HepG2 (cell line): ENCODE data around the gene NPBWR2. TPM values are rescaled to one million over a fixed set of nuclear protein-coding genes. Genes with fewer than 3 reads are reported as not detected.

Experiments
- ATAC-seq: fragments of 200-7000 bp; cut with Tn5 transposase; 3 replicates; pipeline ENCODE4 v1.9.1; 2020; ENCODE audit warnings: mild to moderate bottlenecking, moderate library complexity
- BruUV-seq: library from RNA; stranded (reverse); fragments of 400-500 nt; replicated peaks from 2 replicates; lab custom pipeline; 2021; lab: Mats Ljungman, UMichigan
- CTCF ChIA-PET: fragments of 300-600 bp; formaldehyde crosslinking; extraction: SDS; loops from one replicate; lab custom pipeline; 2021; ENCODE audit warnings: low total read pairs, inconsistent platforms, low intra/inter-chr PET ratio; lab: Yijun Ruan, JAX
- POLR2A ChIA-PET: fragments of 350-600 bp; sonication (Branson Sonifier 250); formaldehyde crosslinking; loops from one replicate; lab custom pipeline; 2020; ENCODE audit warnings: antibody characterized with exemption, inconsistent platforms; lab: Yijun Ruan, JAX
- DNase-seq: peaks from one replicate; pipeline ENCODE4 v3.0.0-alpha.2; 2015; ENCODE audit warnings: low spot score
- FAIRE-seq: peaks from 3 replicates; lab custom pipeline; 2011; peaks lifted over from hg19 to GRCh38; lab: Jason Lieb, UNC
- H2AFZ ChIP-seq: one replicate; pipeline ENCODE4 v1.6.1; 2011; ENCODE audit warnings: low read length, inconsistent platforms
- H3K27ac ChIP-seq: fragments of 300-600 bp; 3 replicates; pipeline ENCODE4 v1.8.0; 2011; ENCODE audit warnings: mixed run types, mild to moderate bottlenecking, mixed read lengths, low read length, inconsistent platforms; ENCODE audit not compliant: insufficient read depth; ENCODE audit errors: extremely low read length
- H3K27me3 ChIP-seq, 2 experiments: fragments of 200-600 bp in 1 of 2; 2 replicates in 1 of 2; 3 replicates in 1 of 2; pipeline versions ENCODE4 v1.6.0 to v1.8.0; 2011; ENCODE audit warnings: low read length in 2 of 2, mild to moderate bottlenecking in 2 of 2, moderate library complexity in 2 of 2, inconsistent platforms in 1 of 2; ENCODE audit not compliant: insufficient read depth in 2 of 2, control insufficient read depth in 1 of 2
- H3K36me3 ChIP-seq, 2 experiments: fragments of 200-600 bp in 1 of 2; replicated peaks in 1 of 2; 2 replicates in 1 of 2; 3 replicates in 1 of 2; pipeline versions ENCODE4 v1.5.1 to v1.8.0; 2011; ENCODE audit warnings: low read length in 2 of 2, inconsistent platforms in 1 of 2; ENCODE audit not compliant: insufficient read depth in 2 of 2, control insufficient read depth in 1 of 2
- H3K4me1 ChIP-seq: 2 replicates; pipeline ENCODE4 v1.5.1; 2012; ENCODE audit warnings: low read length, inconsistent platforms; ENCODE audit not compliant: insufficient read depth
- H3K4me2 ChIP-seq: 2 replicates; pipeline ENCODE4 v1.6.0; 2011; ENCODE audit warnings: low read depth, low read length, inconsistent platforms
- H3K4me3 ChIP-seq, 3 experiments: fragments of 200-600 bp in 1 of 3; sonication (generic), shearing (Covaris generic) in 1 of 3; replicated peaks in 1 of 3; 2 replicates each; pipeline ENCODE4 v1.5.1; 2011 to 2016; ENCODE audit warnings: low read length in 3 of 3, inconsistent platforms in 2 of 3, low read depth in 2 of 3, mild to moderate bottlenecking in 2 of 3, control low read depth in 1 of 3, mixed read lengths in 1 of 3; ENCODE audit not compliant: insufficient read depth in 1 of 3
- H3K79me2 ChIP-seq: one replicate; pipeline ENCODE4 v1.6.1; 2011; ENCODE audit warnings: low read length, inconsistent platforms; ENCODE audit not compliant: insufficient read depth
- H3K9ac ChIP-seq: 2 replicates; pipeline ENCODE4 v1.6.0; 2011; ENCODE audit warnings: mild to moderate bottlenecking, low read depth, low read length, inconsistent platforms; ENCODE audit not compliant: insufficient read depth
- H3K9me3 ChIP-seq: 2 replicates; pipeline ENCODE4 v1.5.1; 2012; ENCODE audit warnings: mild to moderate bottlenecking, low read length
- H4K20me1 ChIP-seq: 2 replicates; pipeline ENCODE4 v1.6.0; 2011; ENCODE audit warnings: inconsistent platforms, mild to moderate bottlenecking, low read length, moderate library complexity; ENCODE audit not compliant: insufficient read depth
- CHD2 ChIP-seq: IDR thresholded peaks from 2 replicates; pipeline ENCODE4 v1.6.1; 2011; ENCODE audit warnings: low read depth, low read length, improper control_type of control experiment
- NRL ChIP-seq: sonication (generic); formaldehyde crosslinking; IDR thresholded peaks from 2 replicates; pipeline ENCODE4 v1.5.0; 2020; ENCODE audit warnings: missing genetic modification reagents, mild to moderate bottlenecking, moderate library complexity, borderline replicate concordance
- PHF20 ChIP-seq: sonication (generic); formaldehyde crosslinking; IDR thresholded peaks from 2 replicates; pipeline ENCODE4 v1.5.0; 2020; ENCODE audit warnings: mild to moderate bottlenecking, missing genetic modification reagents
- POLR2A ChIP-seq, 2 experiments: IDR thresholded peaks; 2 replicates each; pipeline ENCODE4 v1.6.1; 2011; ENCODE audit warnings: low read depth in 2 of 2, low read length in 2 of 2, mild to moderate bottlenecking in 1 of 2, moderate library complexity in 1 of 2; ENCODE audit not compliant: insufficient read depth in 1 of 2
- SNRNP70 ChIP-seq: fragments of 200-400 bp; formaldehyde crosslinking; IDR thresholded peaks from 2 replicates; pipeline ENCODE4 v1.6.1; 2017; ENCODE audit warnings: mild to moderate bottlenecking, low read depth, low read length, moderate library complexity
- SRSF1 ChIP-seq: fragments of 200-400 bp; formaldehyde crosslinking; optimal IDR thresholded peaks from 2 replicates; pipeline ENCODE3; 2017; ENCODE audit warnings: mild to moderate bottlenecking, low read depth, low read length, moderate library complexity
- TAF1 ChIP-seq: sonication (generic); formaldehyde crosslinking; IDR thresholded peaks from 2 replicates; pipeline ENCODE4 v1.4.0; 2020; ENCODE audit warnings: missing genetic modification reagents
- ZBTB21 ChIP-seq: sonication (generic); formaldehyde crosslinking; IDR thresholded peaks from 2 replicates; pipeline ENCODE4 v1.4.0; 2020; ENCODE audit warnings: missing genetic modification reagents
- ZBTB4 ChIP-seq: sonication (generic); formaldehyde crosslinking; IDR thresholded peaks from 2 replicates; pipeline ENCODE4 v1.4.0; 2020; ENCODE audit warnings: missing genetic modification reagents, mild to moderate bottlenecking, borderline replicate concordance
- ZEB1 ChIP-seq: IDR thresholded peaks from 2 replicates; pipeline ENCODE4 v1.6.1; 2012; ENCODE audit warnings: mild to moderate bottlenecking, low read depth, inconsistent platforms; ENCODE audit not compliant: insufficient replicate concordance
- ZFY ChIP-seq: sonication (generic); formaldehyde crosslinking; IDR thresholded peaks from 2 replicates; pipeline ENCODE4 v1.4.0; 2020; ENCODE audit warnings: missing genetic modification reagents
- ZNF207 ChIP-seq: fragments of 450-650 bp; IDR thresholded peaks from 2 replicates; pipeline ENCODE4 v1.6.1; 2016; ENCODE audit warnings: antibody characterized with exemption, borderline replicate concordance
- ZNF30 ChIP-seq: sonication (generic); formaldehyde crosslinking; IDR thresholded peaks from 2 replicates; pipeline ENCODE4 v1.5.0; 2020; ENCODE audit warnings: mild to moderate bottlenecking, missing genetic modification reagents
- whole genome bisulfite sequencing: methylation state at CpG from one replicate; pipeline ENCODE4 v1.1.6; 2017; ENCODE audit warnings: low lambda C conversion rate; 5-methylcytosine and 5-hydroxymethylcytosine counted together
- in situ Hi-C: cut with HindIII; loops from 2 replicates; pipeline ENCODE4 v1.10.0; 2017; ENCODE audit warnings: low pct_unique_long_range_greater_than_20kb; ENCODE audit not compliant: extremely low pct_ligation_motif_present
- intact Hi-C: fragments of 100-400 bp; cut with micrococcal nuclease; formaldehyde crosslinking; loops from one replicate; pipeline ENCODE4 v1.10.0; 2022; ENCODE audit not compliant: unreplicated experiment
- polyA plus RNA-seq, 8 experiments: library from polyadenylated mRNA; depleted of rRNA in 3 of 8; stranded (reverse) in 7 of 8; unstranded in 1 of 8; fragments of >200 nt; fragmentation: Illumina TruSeq in 4 of 8; extraction: Trizol in 4 of 8; gene quantifications; 2 replicates each; pipeline versions ENCODE4 v1.2.1 to v1.2.3, GENCODE V29; 2011 to 2016; ENCODE audit warnings: low read depth in 4 of 8, missing spikeins in 1 of 8, mixed read lengths in 1 of 8; ENCODE audit not compliant: insufficient read depth in 1 of 8
- total RNA-seq, 5 experiments: library from RNA; depleted of rRNA; stranded (reverse); fragments of >200 nt; fragmentation: Illumina TruSeq; extraction: Trizol; gene quantifications; 2 replicates each; pipeline ENCODE4 v1.2.3, GENCODE V29; 2016; ENCODE audit warnings: low read depth in 1 of 5

Gene NPBWR2
- total and polyA plus RNA-seq, 2 of the 13 experiments (the other 11 are each of a cell fraction or from before 2014, with no cell fraction given) = not detected

DNA sequence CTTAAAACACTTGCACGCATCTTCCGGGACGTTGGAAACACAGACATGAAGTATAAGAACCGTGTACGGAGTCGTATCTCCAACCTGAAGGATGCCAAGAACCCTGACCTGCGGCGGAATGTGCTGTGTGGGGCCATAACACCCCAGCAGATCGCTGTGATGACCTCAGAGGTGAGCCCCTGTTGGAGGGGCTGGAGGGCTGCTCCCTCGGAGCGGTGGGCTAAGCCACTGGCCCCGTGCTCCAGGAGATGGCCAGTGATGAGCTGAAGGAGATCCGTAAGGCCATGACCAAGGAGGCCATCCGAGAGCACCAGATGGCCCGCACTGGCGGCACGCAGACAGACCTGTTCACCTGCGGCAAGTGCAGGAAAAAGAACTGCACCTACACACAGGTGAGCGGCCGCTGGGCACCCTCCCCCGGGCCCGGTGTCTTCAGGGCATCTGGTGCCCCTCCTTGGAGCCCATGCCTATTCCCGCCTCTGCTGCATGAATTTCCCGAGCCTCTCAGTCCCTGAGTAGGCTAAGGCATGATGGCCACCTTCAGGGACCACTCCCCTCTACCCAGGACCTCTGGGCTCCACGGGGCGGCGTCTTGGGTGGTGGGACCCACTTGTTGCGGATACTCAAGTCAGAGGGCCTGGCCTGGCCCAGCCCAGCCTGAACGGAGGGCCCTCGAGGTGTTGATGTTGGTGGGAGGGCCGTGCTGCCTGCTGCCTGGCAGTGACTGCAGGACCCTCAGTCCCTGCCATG is 36.9 kb downstream of the NPBWR2 start:
- TF ChIP-seq ZBTB4 (CRISPR knock-in tag) = no peak
- 0 out of 2 replicates have a peak, but pooled peaks have one; percentile 2 for TF ChIP-seq TAF1 (CRISPR knock-in tag)
- 0 out of 2 replicates have a peak, but pooled peaks have one; percentile 4 for TF ChIP-seq NRL
- peak; percentile 7 for TF ChIP-seq ZEB1
- no peak for TF ChIP-seq SNRNP70
- TF ChIP-seq ZNF30 (CRISPR knock-in tag) = 0 out of 2 replicates have a peak, but pooled peaks have one; percentile 62
- 0 out of 4 replicates have a peak, but pooled peaks of 1 of the 2 experiments have one; percentile 3 for TF ChIP-seq POLR2A (IDR thresholded peaks at IDR 0.05; ENCODE audit: insufficient read depth in 1 of 2, low read depth in 2 of 2, low read length in 2 of 2)
- no peak for TF ChIP-seq ZFY (CRISPR knock-in tag)
- peak; percentile 35; the same call in 1 of the 2 replicates for TF ChIP-seq CHD2
- TF ChIP-seq SRSF1 = no peak
- TF ChIP-seq ZNF207 = no peak
- TF ChIP-seq PHF20 (CRISPR knock-in tag) = 0 out of 2 replicates have a peak, but pooled peaks have one; percentile 36
- 0 out of 2 replicates have a peak, but pooled peaks have one; percentile 6 for TF ChIP-seq ZBTB21 (CRISPR knock-in tag)
- TF ChIP-seq, all 625 proteins: peak for 8
- DNase-seq = no peak
- no TSS peak for BruUV-seq
- H3K9ac ChIP-seq = no peak overlapping the region
- H3K4me2 ChIP-seq = no peak overlapping the region
- in situ Hi-C loops (no loop called here), intact Hi-C loops (no loop called here)
- WGBS = 79% methylated on average over 31 of the region's 31 CpGs
- H3K36me3 ChIP-seq = no peaks in the 10 kb centered on the region
- peaks cover 3 to 11% of the 10 kb centered on the region in 2 experiments; a peak in 2 of 5 replicates for H3K27me3 ChIP-seq
- no peak overlapping the region for H2AFZ ChIP-seq
- ChIA-PET CTCF (interaction anchor here (1.1 to 1.6 kb wide), 5 partner anchors 16 to 533 kb away, joined by 3 to 13 read pairs (median 4); partner anchors contain the start of gene PTK6), POLR2A (interaction anchor here (0.7 to 1.9 kb wide), 4 partner anchors 10 to 90 kb away, joined by 3 to 8 read pairs (median 4); partner anchors contain the start of genes OPRL1 and PRPF6)
- H3K9me3 ChIP-seq = no peaks in the 10 kb centered on the region
- no peak overlapping the region for H3K4me3 ChIP-seq
- peaks cover 30% of the 10 kb centered on the region for H3K4me1 ChIP-seq
- H3K79me2 ChIP-seq = no peaks in the 10 kb centered on the region
- H4K20me1 ChIP-seq = no peaks in the 10 kb centered on the region
- H3K27ac ChIP-seq = no peak overlapping the region
- FAIRE-seq = no peak
- no peak for ATAC-seq
